Measurements from ENCODE around the gene LST1. TPM values are rescaled to one million over a fixed set of nuclear protein-coding genes. Genes with fewer than 3 reads are reported as not detected.

Gene LST1
- total RNA-seq, 1 donor from 2014 or later = 0.42 TPM

GRCh38 chr6:31574106-31575061 lies 11.7 kb upstream of the LST1 start:
- Histone ChIP-seq H3K4me3 (ENCODE audit: low read depth, low read length) (no peak overlapping the region), H3K27me3 (ENCODE audit: control insufficient read depth, insufficient read depth, low read length) (no peaks in the 10 kb centered on the region), H3K36me3 (ENCODE audit: control insufficient read depth, insufficient read depth, low read length) (no peaks in the 10 kb centered on the region)
- TF ChIP-seq, protein P1, sequence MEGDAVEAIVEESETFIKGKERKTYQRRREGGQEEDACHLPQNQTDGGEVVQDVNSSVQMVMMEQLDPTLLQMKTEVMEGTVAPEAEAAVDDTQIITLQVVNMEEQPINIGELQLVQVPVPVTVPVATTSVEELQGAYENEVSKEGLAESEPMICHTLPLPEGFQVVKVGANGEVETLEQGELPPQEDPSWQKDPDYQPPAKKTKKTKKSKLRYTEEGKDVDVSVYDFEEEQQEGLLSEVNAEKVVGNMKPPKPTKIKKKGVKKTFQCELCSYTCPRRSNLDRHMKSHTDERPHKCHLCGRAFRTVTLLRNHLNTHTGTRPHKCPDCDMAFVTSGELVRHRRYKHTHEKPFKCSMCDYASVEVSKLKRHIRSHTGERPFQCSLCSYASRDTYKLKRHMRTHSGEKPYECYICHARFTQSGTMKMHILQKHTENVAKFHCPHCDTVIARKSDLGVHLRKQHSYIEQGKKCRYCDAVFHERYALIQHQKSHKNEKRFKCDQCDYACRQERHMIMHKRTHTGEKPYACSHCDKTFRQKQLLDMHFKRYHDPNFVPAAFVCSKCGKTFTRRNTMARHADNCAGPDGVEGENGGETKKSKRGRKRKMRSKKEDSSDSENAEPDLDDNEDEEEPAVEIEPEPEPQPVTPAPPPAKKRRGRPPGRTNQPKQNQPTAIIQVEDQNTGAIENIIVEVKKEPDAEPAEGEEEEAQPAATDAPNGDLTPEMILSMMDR (IDR thresholded peaks at IDR 0.05; ENCODE audit: insufficient read depth, low read length, poor library complexity, severe bottlenecking) = no peak
- no peak for DNase-seq (ENCODE audit: low read depth)

DNA sequence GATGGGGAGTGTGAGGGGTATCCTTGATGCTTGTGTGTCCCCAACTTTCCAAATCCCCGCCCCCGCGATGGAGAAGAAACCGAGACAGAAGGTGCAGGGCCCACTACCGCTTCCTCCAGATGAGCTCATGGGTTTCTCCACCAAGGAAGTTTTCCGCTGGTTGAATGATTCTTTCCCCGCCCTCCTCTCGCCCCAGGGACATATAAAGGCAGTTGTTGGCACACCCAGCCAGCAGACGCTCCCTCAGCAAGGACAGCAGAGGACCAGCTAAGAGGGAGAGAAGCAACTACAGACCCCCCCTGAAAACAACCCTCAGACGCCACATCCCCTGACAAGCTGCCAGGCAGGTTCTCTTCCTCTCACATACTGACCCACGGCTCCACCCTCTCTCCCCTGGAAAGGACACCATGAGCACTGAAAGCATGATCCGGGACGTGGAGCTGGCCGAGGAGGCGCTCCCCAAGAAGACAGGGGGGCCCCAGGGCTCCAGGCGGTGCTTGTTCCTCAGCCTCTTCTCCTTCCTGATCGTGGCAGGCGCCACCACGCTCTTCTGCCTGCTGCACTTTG lies 10.7 kb upstream of the LST1 start, which contains the start of gene TNF:
TNF (plus strand) TSS at position 231 of the 567 bp plus-strand sequence; CDS start at position 408, 177 bp downstream.
- H3K27me3 ChIP-seq (ENCODE audit: control insufficient read depth, insufficient read depth, low read length) = no peaks in the 10 kb centered on the region
- TF ChIP-seq, protein P1 (IDR thresholded peaks at IDR 0.05; ENCODE audit: insufficient read depth, low read length, poor library complexity, severe bottlenecking) = no peak
- no peak for DNase-seq (ENCODE audit: low read depth)
- peak within 1 kb of the TSS; percentile 32 for H3K4me3 ChIP-seq (ENCODE audit: low read depth, low read length)
- H3K36me3 ChIP-seq (ENCODE audit: control insufficient read depth, insufficient read depth, low read length) = no peaks in the 10 kb centered on the region

DNA sequence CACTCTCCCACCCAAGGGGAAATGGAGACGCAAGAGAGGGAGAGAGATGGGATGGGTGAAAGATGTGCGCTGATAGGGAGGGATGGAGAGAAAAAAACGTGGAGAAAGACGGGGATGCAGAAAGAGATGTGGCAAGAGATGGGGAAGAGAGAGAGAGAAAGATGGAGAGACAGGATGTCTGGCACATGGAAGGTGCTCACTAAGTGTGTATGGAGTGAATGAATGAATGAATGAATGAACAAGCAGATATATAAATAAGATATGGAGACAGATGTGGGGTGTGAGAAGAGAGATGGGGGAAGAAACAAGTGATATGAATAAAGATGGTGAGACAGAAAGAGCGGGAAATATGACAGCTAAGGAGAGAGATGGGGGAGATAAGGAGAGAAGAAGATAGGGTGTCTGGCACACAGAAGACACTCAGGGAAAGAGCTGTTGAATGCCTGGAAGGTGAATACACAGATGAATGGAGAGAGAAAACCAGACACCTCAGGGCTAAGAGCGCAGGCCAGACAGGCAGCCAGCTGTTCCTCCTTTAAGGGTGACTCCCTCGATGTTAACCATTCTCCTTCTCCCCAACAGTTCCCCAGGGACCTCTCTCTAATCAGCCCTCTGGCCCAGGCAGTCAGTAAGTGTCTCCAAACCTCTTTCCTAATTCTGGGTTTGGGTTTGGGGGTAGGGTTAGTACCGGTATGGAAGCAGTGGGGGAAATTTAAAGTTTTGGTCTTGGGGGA lies 10.0 kb upstream of the LST1 start:
- Histone ChIP-seq H3K36me3 (ENCODE audit: control insufficient read depth, insufficient read depth, low read length) (no peaks in the 10 kb centered on the region), H3K27me3 (ENCODE audit: control insufficient read depth, insufficient read depth, low read length) (no peaks in the 10 kb centered on the region), H3K4me3 (ENCODE audit: low read depth, low read length) (peak overlapping the region; percentile 32)
- no peak for DNase-seq (ENCODE audit: low read depth)
- TF ChIP-seq, protein P1 (IDR thresholded peaks at IDR 0.05; ENCODE audit: insufficient read depth, low read length, poor library complexity, severe bottlenecking) = no peak

GRCh38 chr6:31576897-31577578 lies 9.0 kb upstream of the LST1 start:
- no peak for DNase-seq (ENCODE audit: low read depth)
- TF ChIP-seq, protein P1 (IDR thresholded peaks at IDR 0.05; ENCODE audit: insufficient read depth, low read length, poor library complexity, severe bottlenecking) = no peak
- H3K4me3 ChIP-seq (ENCODE audit: low read depth, low read length) = no peak overlapping the region

DNA sequence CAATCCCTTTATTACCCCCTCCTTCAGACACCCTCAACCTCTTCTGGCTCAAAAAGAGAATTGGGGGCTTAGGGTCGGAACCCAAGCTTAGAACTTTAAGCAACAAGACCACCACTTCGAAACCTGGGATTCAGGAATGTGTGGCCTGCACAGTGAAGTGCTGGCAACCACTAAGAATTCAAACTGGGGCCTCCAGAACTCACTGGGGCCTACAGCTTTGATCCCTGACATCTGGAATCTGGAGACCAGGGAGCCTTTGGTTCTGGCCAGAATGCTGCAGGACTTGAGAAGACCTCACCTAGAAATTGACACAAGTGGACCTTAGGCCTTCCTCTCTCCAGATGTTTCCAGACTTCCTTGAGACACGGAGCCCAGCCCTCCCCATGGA lies 8.5 kb upstream of the LST1 start:
- H3K27me3 ChIP-seq (ENCODE audit: control insufficient read depth, insufficient read depth, low read length) = no peaks in the 10 kb centered on the region
- H3K4me3 ChIP-seq (ENCODE audit: low read depth, low read length) = no peak overlapping the region
- DNase-seq (ENCODE audit: low read depth) = no peak
- H3K36me3 ChIP-seq (ENCODE audit: control insufficient read depth, insufficient read depth, low read length) = no peaks in the 10 kb centered on the region
- TF ChIP-seq, protein P1 (IDR thresholded peaks at IDR 0.05; ENCODE audit: insufficient read depth, low read length, poor library complexity, severe bottlenecking) = no peak

More at GRCh38 chr6:31576897-31577578, 9.0 kb upstream of the LST1 start:
- no peaks in the 10 kb centered on the region for H3K27me3 ChIP-seq (ENCODE audit: control insufficient read depth, insufficient read depth, low read length)
- no peaks in the 10 kb centered on the region for H3K36me3 ChIP-seq (ENCODE audit: control insufficient read depth, insufficient read depth, low read length)
